Measurements from ENCODE around the gene PFDN6. TPM values are rescaled to one million over a fixed set of nuclear protein-coding genes. Genes with fewer than 3 reads are reported as not detected.

PFDN6 gene
- polyA plus RNA-seq, 1 donor (not counting 4 experiments of a cell fraction or from before 2014, with no cell fraction given) = 106 TPM

- Histone ChIP-seq H3K9ac (ENCODE audit: control insufficient read depth, extremely low read depth, insufficient read depth, low read length) (peak overlapping the region; percentile 99), H3K27me3 (ENCODE audit: control insufficient read depth, extremely low read depth, insufficient read depth, low read length) (no peaks in the 10 kb centered on the region), H3K27ac (ENCODE audit: control insufficient read depth, insufficient read depth, low read length) (peak overlapping the region; percentile 96), H3K4me3 (ENCODE audit: control insufficient read depth in 2 of 3, extremely low read depth in 1 of 3, insufficient read depth in 2 of 3, low read depth in 1 of 3, low read length in 3 of 3) (peak overlapping the region; percentile 69 to 95 (median 95)), H3K4me1 (ENCODE audit: control insufficient read depth, extremely low read depth, insufficient read depth, low read length) (peaks cover 14% of the 10 kb centered on the region), H4K20me1 (ENCODE audit: control insufficient read depth, extremely low read depth, insufficient read depth, low read length) (no peaks in the 10 kb centered on the region), H3K79me2 (ENCODE audit: control insufficient read depth, insufficient read depth, low read length) (peaks cover 52% of the 10 kb centered on the region), H3K9me1 (ENCODE audit: control insufficient read depth, extremely low read depth, insufficient read depth, low read length) (no peaks in the 10 kb centered on the region), H2AFZ (ENCODE audit: control insufficient read depth, low read length) (no peak overlapping the region), H3K4me2 (ENCODE audit: control insufficient read depth, extremely low read depth, insufficient read depth, low read depth, low read length) (peak overlapping the region; percentile 76), H3K9me3 (ENCODE audit: control insufficient read depth, low read depth, low read length) (no peaks in the 10 kb centered on the region), H3K36me3 (ENCODE audit: control insufficient read depth in 2 of 2, extremely low read depth in 1 of 2, insufficient read depth in 2 of 2, low read length in 2 of 2) (peaks cover 5 to 8% of the 10 kb centered on the region in 2 experiments)
- FAIRE-seq = peak; percentile 52
- no peak for DNase-seq (ENCODE audit: low read depth, low spot score)
- dilution Hi-C loops (cut with MboI; ENCODE audit: extremely low pct_ligation_motif_present, low sequenced_read_pairs) = no loop called here
- TF ChIP-seq EZH2 (IDR thresholded peaks at IDR 0.05; ENCODE audit: low read length) = no peak
- TF ChIP-seq, protein P1, sequence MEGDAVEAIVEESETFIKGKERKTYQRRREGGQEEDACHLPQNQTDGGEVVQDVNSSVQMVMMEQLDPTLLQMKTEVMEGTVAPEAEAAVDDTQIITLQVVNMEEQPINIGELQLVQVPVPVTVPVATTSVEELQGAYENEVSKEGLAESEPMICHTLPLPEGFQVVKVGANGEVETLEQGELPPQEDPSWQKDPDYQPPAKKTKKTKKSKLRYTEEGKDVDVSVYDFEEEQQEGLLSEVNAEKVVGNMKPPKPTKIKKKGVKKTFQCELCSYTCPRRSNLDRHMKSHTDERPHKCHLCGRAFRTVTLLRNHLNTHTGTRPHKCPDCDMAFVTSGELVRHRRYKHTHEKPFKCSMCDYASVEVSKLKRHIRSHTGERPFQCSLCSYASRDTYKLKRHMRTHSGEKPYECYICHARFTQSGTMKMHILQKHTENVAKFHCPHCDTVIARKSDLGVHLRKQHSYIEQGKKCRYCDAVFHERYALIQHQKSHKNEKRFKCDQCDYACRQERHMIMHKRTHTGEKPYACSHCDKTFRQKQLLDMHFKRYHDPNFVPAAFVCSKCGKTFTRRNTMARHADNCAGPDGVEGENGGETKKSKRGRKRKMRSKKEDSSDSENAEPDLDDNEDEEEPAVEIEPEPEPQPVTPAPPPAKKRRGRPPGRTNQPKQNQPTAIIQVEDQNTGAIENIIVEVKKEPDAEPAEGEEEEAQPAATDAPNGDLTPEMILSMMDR (optimal IDR thresholded peaks at IDR 0.05 in 1 of 3, IDR thresholded peaks at IDR 0.05 in 1 of 3, conservative IDR thresholded peaks at IDR 0.05 in 1 of 3; ENCODE audit: extremely low read depth in 1 of 3, insufficient read depth in 2 of 3, low read length in 3 of 3) = no peak
These were observed 23.1 kb downstream of the PFDN6 start for GRCh38 chr6:33312361-33313104.

DNA sequence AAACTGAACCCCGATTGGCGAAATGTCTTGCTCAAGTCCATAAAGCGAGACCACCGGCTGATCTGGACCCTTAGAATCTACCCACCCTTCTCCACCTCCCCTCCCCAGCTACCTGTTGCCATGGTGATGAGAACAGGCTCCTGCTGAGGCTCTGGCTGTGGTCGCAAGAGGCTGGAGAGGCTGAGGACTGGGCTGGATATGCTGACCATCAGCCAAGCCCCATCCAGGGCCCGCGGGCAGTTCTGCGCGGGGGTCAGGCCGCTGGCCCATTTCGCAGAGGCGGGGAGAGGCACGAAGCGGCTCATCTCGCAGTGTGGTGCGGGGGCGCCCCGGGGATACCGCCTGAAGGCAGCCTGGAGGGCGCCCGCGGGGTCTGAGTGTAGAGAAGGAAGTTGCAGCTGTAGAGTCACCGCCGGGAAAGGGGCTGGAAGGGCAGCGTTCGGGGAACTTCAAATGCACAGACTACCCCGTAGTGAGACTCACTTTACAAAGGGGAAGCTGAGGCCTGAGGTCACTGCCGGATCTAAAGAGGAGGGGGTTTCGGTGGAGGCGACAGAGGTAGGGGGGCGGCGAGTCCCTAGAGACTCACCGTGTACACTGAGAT is 23.8 kb downstream of the PFDN6 start:
- FAIRE-seq (no peak), DNase-seq (ENCODE audit: low read depth, low spot score) (no peak)
- peak overlapping the region; percentile 76 for H3K4me2 ChIP-seq (ENCODE audit: control insufficient read depth, extremely low read depth, insufficient read depth, low read depth, low read length)
- no peaks in the 10 kb centered on the region for H3K9me3 ChIP-seq (ENCODE audit: control insufficient read depth, low read depth, low read length)
- peak overlapping the region; percentile 69 to 95 (median 95) for H3K4me3 ChIP-seq (ENCODE audit: control insufficient read depth in 2 of 3, extremely low read depth in 1 of 3, insufficient read depth in 2 of 3, low read depth in 1 of 3, low read length in 3 of 3)
- peak overlapping the region; percentile 99 for H3K9ac ChIP-seq (ENCODE audit: control insufficient read depth, extremely low read depth, insufficient read depth, low read length)
- peaks cover 5 to 8% of the 10 kb centered on the region in 2 experiments for H3K36me3 ChIP-seq (ENCODE audit: control insufficient read depth in 2 of 2, extremely low read depth in 1 of 2, insufficient read depth in 2 of 2, low read length in 2 of 2)
- peak overlapping the region; percentile 96 for H3K27ac ChIP-seq (ENCODE audit: control insufficient read depth, insufficient read depth, low read length)
- H3K9me1 ChIP-seq (ENCODE audit: control insufficient read depth, extremely low read depth, insufficient read depth, low read length) = no peaks in the 10 kb centered on the region
- H2AFZ ChIP-seq (ENCODE audit: control insufficient read depth, low read length) = peak overlapping the region; percentile 76
- H4K20me1 ChIP-seq (ENCODE audit: control insufficient read depth, extremely low read depth, insufficient read depth, low read length) = no peaks in the 10 kb centered on the region
- dilution Hi-C loops (cut with MboI; ENCODE audit: extremely low pct_ligation_motif_present, low sequenced_read_pairs) = no loop called here
- TF ChIP-seq, protein P1 (optimal IDR thresholded peaks at IDR 0.05 in 1 of 3, IDR thresholded peaks at IDR 0.05 in 1 of 3, conservative IDR thresholded peaks at IDR 0.05 in 1 of 3; ENCODE audit: extremely low read depth in 1 of 3, insufficient read depth in 2 of 3, low read length in 3 of 3) = no peak
- no peak for TF ChIP-seq EZH2 (IDR thresholded peaks at IDR 0.05; ENCODE audit: low read length)
- H3K79me2 ChIP-seq (ENCODE audit: control insufficient read depth, insufficient read depth, low read length) = peaks cover 48% of the 10 kb centered on the region
- H3K4me1 ChIP-seq (ENCODE audit: control insufficient read depth, extremely low read depth, insufficient read depth, low read length) = peaks cover 16% of the 10 kb centered on the region
- H3K27me3 ChIP-seq (ENCODE audit: control insufficient read depth, extremely low read depth, insufficient read depth, low read length) = no peaks in the 10 kb centered on the region
